BJ (cell line): ENCODE results near the gene MAP1LC3A. TPM values are rescaled to one million over a fixed set of nuclear protein-coding genes. Genes with fewer than 3 reads are reported as not detected.

Experiments
- CTCF ChIA-PET: fragments of 350-600 bp; formaldehyde crosslinking; extraction: SDS; loops from one replicate; lab custom pipeline; 2021; ENCODE audit warnings: antibody characterized with exemption, inconsistent platforms; lab: Yijun Ruan, JAX
- POLR2A ChIA-PET: fragments of 300-600 bp; sonication (Branson Sonifier 250); formaldehyde crosslinking; extraction: SDS; loops from one replicate; lab custom pipeline; 2021; ENCODE audit warnings: antibody characterized with exemption; lab: Charles Lee
- DNase-seq: peaks from one replicate; pipeline ENCODE4 v3.0.0-alpha.2; 2011; ENCODE audit warnings: low read depth
- H3K27me3 ChIP-seq: 2 replicates; pipeline ENCODE4 v1.6.0; 2011; ENCODE audit warnings: low read length; ENCODE audit not compliant: control insufficient read depth, insufficient read depth
- H3K36me3 ChIP-seq: 2 replicates; pipeline ENCODE4 v1.5.1; 2011; ENCODE audit warnings: low read length; ENCODE audit not compliant: control insufficient read depth, insufficient read depth
- H3K4me3 ChIP-seq: 2 replicates; pipeline ENCODE4 v1.5.1; 2011; ENCODE audit warnings: low read depth, mild to moderate bottlenecking, control low read depth, low read length
- CTCF ChIP-seq: IDR thresholded peaks from 2 replicates; pipeline ENCODE4 v1.5.1; 2011; ENCODE audit warnings: low read depth, mild to moderate bottlenecking, control low read depth, inconsistent platforms, low read length, moderate library complexity; ENCODE audit not compliant: insufficient read depth
- polyA plus RNA-seq: library from polyadenylated mRNA; depleted of rRNA; stranded (reverse); fragments of >200 nt; gene quantifications from 2 replicates; pipeline ENCODE4 v1.2.3, GENCODE V29; 2011

Gene MAP1LC3A
- polyA plus RNA-seq, 1 experiment = 33.7 TPM

GRCh38 chr20:34579191-34579978 lies 20.9 kb downstream of the MAP1LC3A start:
- TF ChIP-seq CTCF = peak; percentile 78
- Histone ChIP-seq H3K27me3 (no peaks in the 10 kb centered on the region), H3K4me3 (no peak overlapping the region), H3K36me3 (peaks cover 2% of the 10 kb centered on the region)
- ChIA-PET POLR2A (no interaction called here), CTCF (interaction anchor here (0.5 to 4.0 kb wide), 22 partner anchors 8 to 1121 kb away, joined by 3 to 50 read pairs (median 4); partner anchors contain the start of gene TP53INP2)
- no peak for DNase-seq

- DNase-seq = no peak
- Histone ChIP-seq H3K27me3 (no peaks in the 10 kb centered on the region), H3K36me3 (peaks cover 3% of the 10 kb centered on the region), H3K4me3 (no peak overlapping the region)
- ChIA-PET POLR2A (no interaction called here), CTCF (interaction anchor here (0.6 to 4.0 kb wide), 14 partner anchors 9 to 188 kb away, joined by 3 to 50 read pairs (median 5); partner anchors contain the start of gene TP53INP2)
- no peak for TF ChIP-seq CTCF
Observed at GRCh38 chr20:34579979-34580940, 21.7 kb downstream of the MAP1LC3A start.

DNA sequence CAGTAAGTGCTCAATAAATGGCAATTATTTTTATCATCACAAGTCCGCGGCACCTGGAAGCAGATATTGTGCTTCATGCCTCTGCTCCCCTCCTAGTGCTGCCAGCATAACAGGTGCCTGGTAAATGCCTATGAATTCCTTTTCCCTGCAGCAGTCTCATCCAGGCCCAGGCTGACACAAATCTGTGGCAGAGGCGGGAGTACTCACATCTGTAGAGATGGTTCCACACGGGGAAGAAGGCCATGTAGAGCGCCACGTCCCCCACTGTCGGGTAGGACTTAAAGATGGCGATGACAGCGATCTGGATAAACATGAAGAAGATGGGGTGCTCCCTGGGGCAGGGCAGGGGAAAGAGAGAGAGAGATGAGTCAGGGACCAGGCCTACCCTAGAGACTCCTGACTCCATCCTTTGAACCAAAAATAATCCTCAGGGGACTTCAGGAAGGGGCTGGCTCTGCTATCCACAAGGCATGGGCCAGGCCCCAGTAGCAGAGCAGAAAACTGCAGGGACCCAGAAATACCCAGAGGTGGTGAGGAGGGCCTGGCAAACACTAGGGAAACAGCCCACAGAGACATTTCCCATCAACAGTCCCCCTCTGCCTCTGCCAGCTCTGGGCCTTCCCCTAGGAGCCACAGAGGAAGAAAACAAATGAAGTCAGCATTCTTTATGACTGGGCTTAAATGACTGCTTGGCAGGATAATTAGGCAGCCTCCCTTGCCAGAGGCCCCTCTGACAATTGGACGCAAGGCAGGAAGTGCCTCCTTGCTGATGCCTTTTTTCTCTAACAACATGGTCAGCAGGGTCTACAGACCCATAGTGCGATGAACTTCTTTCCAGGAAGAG lies 23.0 kb downstream of the MAP1LC3A start:
- ChIA-PET POLR2A (no interaction called here), CTCF (interaction anchor here (0.6 to 2.9 kb wide), 8 partner anchors 10 to 188 kb away, joined by 3 to 17 read pairs (median 6); no protein-coding TSS in a partner anchor)
- Histone ChIP-seq H3K27me3 (no peaks in the 10 kb centered on the region), H3K36me3 (peaks cover 4% of the 10 kb centered on the region), H3K4me3 (no peak overlapping the region)
- no peak for DNase-seq
- TF ChIP-seq CTCF = no peak

- DNase-seq = no peak
- no peak overlapping the region for H3K4me3 ChIP-seq
- peaks cover 4% of the 10 kb centered on the region for H3K36me3 ChIP-seq
- CTCF ChIA-PET = interaction anchor here (1.2 to 2.9 kb wide), 4 partner anchors 16 to 187 kb away, joined by 3 to 17 read pairs (median 6); no protein-coding TSS in a partner anchor
- no peak for TF ChIP-seq CTCF
- H3K27me3 ChIP-seq = no peaks in the 10 kb centered on the region
- POLR2A ChIA-PET = no interaction called here
Observed at GRCh38 chr20:34582221-34582620, 23.7 kb downstream of the MAP1LC3A start.
